Posterior vena cava (tissue), 2 donors: ENCODE results near the gene MED13L. TPM values are rescaled to one million over a fixed set of nuclear protein-coding genes. Genes with fewer than 3 reads are reported as not detected.

Experiments used
- DNase-seq: peaks from one replicate; pipeline ENCODE4 v3.0.0-alpha.2; 2020; ENCODE audit warnings: low spot score
- intact Hi-C, 2 donors: fragments of 100-400 bp; cut with DNase I; formaldehyde crosslinking; loops; one replicate each; pipeline versions ENCODE4 v1.14.1 to v1.14.2; 2022 to 2023
- total RNA-seq, 2 donors: library from RNA; stranded (reverse); fragmentation: NEBNext Ultra II Directional; extraction: Animal tissue kit (Norgen Biotek cat#: 25700); gene quantifications; one replicate each; pipeline ENCODE4 v1.2.1, GENCODE V29; 2021
- donor health status: DM: yes; HTN: yes; CAD: no.
- donor health status: DM: yes; HTN: yes; CAD: no.

The MED13L gene
- total RNA-seq, 2 donors from 2014 or later, result 133 to 176 TPM

DNA sequence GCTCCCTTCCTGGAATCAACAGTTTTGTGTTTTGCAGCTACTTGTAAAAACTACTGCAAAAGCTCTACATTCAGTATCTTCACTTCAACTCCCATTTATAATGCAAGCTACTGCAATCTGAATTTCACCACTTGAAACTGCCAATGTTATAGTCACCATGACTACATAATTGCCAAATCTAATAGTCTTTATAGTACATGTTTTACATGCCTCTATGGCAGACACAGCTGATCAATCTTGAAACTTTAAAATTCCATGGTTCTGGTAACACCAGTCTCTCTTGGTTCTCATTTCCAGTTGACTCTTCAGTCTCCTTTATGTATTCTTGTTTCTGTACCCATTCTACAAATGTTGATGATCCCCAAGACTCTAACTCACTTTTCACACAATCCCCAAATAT lies 185.9 kb downstream of the MED13L start:
- no peak for DNase-seq
- intact Hi-C loops, result no loop called here

GRCh38 chr12:116090516-116090915 lies 187.0 kb downstream of the MED13L start:
- DNase-seq, result no peak
- intact Hi-C loops, result no loop called here

DNA sequence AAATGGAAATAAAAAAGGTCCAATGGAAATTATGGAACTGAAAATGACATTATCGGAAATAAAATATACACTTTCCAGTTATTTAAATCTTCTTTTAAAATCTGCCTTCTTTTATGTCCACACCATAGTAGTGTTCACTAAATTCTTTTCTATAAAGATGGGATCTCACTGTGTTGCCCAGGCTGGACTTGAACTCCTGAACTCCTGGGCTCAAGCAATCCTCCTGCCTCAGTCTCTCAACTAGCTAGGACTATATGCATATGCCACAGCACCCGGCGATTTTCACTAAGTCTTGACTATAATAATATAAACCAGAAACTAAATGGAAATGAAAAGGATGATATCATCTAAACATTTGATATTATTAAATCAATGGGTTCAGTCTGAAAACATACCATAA lies 188.4 kb downstream of the MED13L start:
- intact Hi-C loops, result no loop called here
- DNase-seq, result no peak

DNA sequence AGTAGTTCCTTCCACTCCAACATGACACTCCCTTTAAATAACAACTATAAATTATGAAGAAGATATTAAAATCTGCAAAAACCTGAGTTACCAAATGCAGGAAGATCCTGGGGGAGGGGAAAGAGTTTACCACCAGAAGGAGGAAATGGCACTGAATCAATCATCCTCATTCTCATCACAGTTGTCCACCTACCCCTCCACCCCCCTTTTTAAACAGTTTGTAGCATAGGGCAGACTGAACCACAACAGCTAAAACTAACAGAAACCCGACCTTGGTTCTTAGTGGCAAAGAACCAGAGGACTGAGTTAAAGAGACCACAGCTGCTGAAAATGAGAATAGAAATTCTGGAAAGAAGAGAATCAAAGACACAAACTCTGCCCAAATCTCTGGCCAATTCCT lies 189.5 kb downstream of the MED13L start:
- no peak for DNase-seq
- intact Hi-C loops, result no loop called here

DNA sequence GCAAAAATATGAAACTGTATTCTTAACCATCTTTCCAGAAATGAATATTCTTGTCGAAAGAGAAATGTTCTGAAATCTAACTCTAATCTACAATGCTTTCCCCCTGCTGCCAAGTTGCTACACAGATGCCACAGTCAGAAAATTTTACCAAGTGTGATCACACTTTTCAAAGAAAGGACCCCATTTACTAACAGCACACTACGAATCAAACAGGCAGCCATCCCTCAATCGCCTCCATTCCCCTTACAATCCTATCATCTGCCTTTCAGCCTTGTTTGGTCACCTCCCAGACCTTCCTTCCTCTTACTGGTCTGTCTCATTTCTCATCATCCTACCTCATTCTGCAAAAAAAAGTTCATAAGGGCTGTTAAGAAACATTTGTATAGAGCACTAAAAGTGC lies 190.1 kb downstream of the MED13L start:
- intact Hi-C loops, result no loop called here
- DNase-seq, result no peak

DNA sequence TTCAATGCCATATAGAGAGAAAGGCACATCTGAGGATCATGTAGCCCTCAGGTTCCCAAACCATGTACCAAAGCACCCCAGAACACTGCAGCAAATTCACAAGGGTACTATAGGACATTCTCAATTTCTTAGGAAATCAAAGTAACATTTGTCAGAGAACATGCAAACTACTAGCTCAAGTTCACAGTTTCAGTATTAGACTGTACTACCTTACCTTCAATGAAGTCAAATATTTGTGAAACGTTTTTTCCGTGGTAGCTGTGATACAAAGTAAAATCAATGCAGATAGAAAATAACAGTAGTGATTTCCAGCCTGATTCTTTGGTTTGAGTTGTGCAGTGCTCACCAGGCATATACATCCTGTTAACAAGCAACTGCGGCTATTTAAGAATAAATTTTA lies 197.1 kb downstream of the MED13L start:
- intact Hi-C loops, result no loop called here

DNA sequence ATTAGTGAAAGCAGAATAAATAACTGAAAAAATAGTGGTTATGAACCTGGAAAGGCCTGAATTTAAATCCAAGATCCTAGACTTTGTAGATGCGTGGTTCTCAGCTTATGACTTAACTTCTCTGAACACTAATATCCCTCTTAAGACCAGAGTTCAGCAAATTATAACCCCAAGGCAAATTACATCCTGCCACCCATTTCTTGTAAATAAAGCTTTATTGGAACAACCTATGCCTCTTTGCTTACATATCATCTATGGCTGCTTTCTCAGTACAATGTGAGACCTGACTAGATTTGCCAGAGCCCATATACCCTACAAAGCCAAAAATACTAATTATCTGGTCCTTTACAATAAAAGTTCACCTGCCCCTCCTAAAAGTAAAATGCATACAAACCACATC lies 199.1 kb downstream of the MED13L start:
- no peak for DNase-seq
- intact Hi-C loops, result no loop called here

More for the DNA sequence above, 197.1 kb downstream of the MED13L start:
- DNase-seq, result no peak

- DNase-seq, result no peak
- intact Hi-C loops, result no loop called here
Observed at GRCh38 chr12:116077431-116077830, 200.1 kb downstream of the MED13L start.

GRCh38 chr12:116076399-116076798 lies 201.1 kb downstream of the MED13L start:
- intact Hi-C loops, result no loop called here
- no peak for DNase-seq

DNA sequence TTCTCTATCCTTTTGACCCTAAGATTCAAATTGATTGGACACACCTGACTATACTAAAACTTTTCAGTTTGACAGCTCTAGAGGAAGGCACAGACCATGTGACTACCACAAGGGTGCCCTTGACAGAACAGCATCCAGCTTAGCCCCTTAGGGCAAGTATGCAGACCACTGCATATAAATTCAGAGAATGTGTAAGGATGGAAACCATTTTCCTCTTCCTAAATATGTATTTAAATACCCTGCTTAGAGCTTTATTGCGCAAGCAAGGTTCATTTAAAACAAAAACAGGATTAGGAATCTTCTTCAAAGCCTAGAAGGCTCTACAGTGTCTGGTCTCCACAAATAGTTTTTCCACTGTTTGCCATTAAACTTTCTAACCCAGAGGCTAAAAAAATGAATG lies 202.8 kb downstream of the MED13L start:
- intact Hi-C loops, result no loop called here
- DNase-seq, result no peak

DNA sequence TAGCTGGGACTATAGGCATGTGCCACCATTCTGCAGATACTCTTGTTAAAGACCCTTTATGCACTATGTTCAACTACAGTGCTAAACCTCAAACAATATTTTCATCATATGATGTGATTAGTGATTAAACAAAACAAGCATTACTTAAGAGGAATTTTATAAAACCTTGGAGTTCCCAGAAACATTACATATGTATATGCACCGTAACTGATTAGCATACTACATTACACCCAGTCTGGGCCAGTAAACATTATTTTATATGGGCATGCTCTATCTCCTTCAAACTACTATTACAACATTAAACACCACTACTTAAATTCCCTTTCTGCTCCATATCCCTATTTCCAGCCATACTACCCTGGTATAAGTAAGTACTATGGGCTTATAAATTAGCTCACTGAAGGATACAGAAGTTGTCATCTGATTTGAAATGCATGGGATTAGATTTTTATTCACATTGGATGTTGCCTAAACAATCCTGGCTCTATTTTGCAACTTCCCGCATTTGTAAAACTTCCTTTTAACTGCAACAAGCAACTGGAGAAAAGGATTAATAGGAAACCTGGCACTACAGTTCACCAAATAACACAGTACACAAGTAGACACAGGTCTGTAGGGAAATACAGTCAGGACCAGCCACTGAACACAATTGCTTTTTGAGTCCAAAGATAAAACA lies 205.8 kb downstream of the MED13L start:
- intact Hi-C loops, result no loop called here
- no peak for DNase-seq

GRCh38 chr12:116070444-116070843 lies 207.0 kb downstream of the MED13L start:
- intact Hi-C loops, result no loop called here
- DNase-seq, result no peak

- intact Hi-C loops, result no loop called here
- DNase-seq, result no peak
Observed at GRCh38 chr12:116069943-116070342, 207.6 kb downstream of the MED13L start.

DNA sequence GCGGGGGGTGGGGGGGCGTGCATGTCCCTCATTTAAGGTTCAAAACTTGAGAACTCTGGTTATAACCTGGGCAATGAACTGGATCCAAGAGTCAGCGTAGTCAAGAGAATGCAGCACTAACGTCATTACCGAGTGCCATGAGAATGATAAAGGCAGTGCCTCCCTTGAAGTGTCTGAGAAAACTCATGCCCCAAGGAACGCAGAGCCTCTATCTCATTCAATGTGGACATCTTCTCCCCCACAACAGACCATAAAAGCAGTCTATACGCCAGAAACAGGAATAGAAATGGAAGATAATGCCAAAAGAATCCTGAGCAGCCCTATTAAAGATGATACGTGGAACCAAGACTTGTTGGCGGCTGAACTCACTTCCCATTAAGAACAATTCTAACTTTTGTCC lies 208.6 kb downstream of the MED13L start:
- DNase-seq, result no peak
- intact Hi-C loops, result no loop called here

GRCh38 chr12:116068371-116068770 lies 209.1 kb downstream of the MED13L start:
- intact Hi-C loops, result no loop called here
- no peak for DNase-seq

DNA sequence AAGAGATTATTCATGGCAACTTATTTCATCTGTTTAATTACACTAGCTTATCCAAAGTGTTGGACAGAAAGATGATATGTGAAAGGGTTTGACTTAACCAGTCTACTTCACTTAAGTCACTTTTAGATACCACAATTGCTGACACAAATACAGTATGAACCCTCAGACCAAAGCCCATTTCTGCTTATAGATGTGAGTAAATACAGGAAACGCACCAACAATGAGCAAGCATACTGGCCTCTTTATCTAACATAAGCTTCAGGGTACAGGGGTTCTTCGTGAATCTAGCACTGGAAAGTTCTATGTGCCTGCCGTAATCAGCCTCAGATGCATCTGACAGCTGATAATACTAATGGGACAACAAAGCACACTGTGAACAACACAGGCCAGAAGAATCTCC lies 209.6 kb downstream of the MED13L start:
- no peak for DNase-seq
- intact Hi-C loops, result no loop called here

DNA sequence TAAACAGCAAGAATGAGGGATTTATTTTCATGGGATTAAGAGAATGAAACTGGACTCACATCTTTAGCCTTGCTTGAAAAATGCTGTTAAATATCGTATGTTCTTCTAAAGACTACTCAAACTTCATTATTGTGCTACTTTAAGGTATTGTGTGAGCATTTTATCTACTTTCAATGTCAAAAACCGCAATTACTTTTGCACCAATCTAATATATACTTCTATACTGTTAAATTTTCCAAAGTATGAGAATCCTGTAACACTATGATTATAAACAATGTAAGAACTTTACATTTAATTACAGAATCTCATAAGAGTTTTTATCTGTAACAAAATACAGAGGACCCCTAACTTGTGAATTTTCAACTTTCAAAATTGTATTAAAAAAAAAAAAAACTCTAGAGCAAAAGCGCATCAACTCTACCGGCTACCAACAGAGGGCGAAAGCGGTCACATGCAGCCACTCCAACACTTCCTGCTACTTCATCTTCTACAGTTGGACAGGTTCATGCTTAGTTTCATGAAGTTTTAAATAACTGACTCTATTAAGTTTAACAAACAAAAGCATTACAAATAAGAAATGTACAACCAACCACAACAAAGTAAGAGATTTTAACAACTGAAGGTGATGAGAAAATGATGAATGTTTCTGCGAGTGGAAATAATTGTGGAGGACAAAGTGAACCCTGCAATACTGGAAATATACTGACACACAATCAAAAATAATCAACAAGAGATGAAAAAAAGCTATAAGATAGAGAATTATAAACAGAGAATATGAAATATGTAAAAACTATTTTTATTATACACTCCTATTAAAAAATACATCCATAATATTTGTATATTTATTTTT lies 210.9 kb downstream of the MED13L start:
- intact Hi-C loops, result no loop called here
- DNase-seq, result no peak

- intact Hi-C loops, result no loop called here
- DNase-seq, result no peak
Observed at GRCh38 chr12:116065606-116066005, 211.9 kb downstream of the MED13L start.

DNA sequence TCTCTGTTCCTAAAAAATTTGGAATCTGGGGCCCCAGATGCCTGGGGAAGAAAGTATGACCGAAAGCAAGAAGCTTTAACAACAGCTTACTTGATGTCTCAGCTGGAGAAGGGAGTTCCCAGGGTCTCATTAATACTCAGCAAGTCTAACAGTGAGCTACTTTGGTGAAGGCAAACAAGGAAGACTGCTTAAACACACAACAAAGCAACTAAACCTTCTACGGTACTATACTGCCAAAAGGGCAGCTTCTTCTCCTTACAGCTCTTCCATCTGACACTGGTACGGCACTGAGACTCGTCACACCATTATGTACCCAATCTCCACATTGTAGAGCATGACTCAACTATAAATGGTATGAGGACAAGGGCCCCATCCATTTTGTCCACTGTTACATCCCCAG lies 213.0 kb downstream of the MED13L start:
- DNase-seq, result no peak
- intact Hi-C loops, result no loop called here

- intact Hi-C loops, result no loop called here
- DNase-seq, result no peak
Observed at GRCh38 chr12:116062698-116063097, 214.8 kb downstream of the MED13L start.

DNA sequence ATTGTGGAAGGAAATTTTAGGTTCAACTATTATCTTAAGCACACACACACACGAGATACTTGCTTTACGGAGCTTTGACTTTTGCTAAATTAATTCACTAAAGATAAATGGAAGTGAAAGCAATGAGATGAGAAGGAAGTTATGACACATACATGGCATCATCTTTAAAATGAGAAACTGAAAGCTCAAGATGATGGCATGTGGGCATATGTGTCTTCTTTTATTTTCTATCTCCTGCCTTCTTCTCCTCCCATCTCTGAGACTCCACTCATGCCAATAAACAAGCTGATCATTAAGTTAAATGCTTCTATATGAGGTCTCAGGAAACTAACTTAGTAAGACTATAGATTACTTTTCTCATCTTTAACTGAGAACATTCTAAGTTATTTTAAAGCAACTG lies 216.7 kb downstream of the MED13L start:
- intact Hi-C loops, result no loop called here
- DNase-seq, result no peak
